GM12873 (cell line): ENCODE results near the gene SIRPB1.

Source experiments
- CTCF ChIP-seq: IDR thresholded peaks from 2 replicates; pipeline ENCODE4 v1.5.1; 2012; ENCODE audit warnings: low read depth, mild to moderate bottlenecking, moderate library complexity, low read length, control low read depth; ENCODE audit not compliant: insufficient read depth; ENCODE audit errors: missing control alignments

Gene SIRPB1

GRCh38 chr20:1618479-1618878 lies 1.3 kb downstream of the SIRPB1 start:
- no peak for TF ChIP-seq CTCF

- no peak for TF ChIP-seq CTCF
Measured at GRCh38 chr20:1616858-1617434, 2.9 kb downstream of the SIRPB1 start.

DNA sequence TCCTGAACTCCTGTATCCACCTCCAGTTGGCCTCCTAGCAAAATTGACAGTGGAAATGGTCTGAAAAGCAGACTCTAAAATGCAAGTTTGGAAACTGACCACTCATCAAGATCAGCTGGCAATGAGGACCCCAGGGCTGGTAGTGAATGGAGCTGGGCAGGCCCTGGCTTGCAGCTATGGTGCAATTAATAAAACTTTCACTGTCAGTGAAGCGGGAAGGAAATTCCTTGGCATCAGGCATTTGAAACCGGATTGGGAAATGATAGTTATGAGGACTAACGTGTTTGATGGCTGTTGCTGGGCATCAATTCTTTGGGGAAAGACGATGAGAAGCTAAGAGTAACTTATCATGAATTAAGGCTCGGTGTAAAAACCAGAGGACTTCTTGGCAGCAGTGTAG lies 19.1 kb downstream of the SIRPB1 start:
- TF ChIP-seq CTCF, result no peak

GRCh38 chr20:1595333-1595732 lies 24.5 kb downstream of the SIRPB1 start:
- TF ChIP-seq CTCF, result no peak

DNA sequence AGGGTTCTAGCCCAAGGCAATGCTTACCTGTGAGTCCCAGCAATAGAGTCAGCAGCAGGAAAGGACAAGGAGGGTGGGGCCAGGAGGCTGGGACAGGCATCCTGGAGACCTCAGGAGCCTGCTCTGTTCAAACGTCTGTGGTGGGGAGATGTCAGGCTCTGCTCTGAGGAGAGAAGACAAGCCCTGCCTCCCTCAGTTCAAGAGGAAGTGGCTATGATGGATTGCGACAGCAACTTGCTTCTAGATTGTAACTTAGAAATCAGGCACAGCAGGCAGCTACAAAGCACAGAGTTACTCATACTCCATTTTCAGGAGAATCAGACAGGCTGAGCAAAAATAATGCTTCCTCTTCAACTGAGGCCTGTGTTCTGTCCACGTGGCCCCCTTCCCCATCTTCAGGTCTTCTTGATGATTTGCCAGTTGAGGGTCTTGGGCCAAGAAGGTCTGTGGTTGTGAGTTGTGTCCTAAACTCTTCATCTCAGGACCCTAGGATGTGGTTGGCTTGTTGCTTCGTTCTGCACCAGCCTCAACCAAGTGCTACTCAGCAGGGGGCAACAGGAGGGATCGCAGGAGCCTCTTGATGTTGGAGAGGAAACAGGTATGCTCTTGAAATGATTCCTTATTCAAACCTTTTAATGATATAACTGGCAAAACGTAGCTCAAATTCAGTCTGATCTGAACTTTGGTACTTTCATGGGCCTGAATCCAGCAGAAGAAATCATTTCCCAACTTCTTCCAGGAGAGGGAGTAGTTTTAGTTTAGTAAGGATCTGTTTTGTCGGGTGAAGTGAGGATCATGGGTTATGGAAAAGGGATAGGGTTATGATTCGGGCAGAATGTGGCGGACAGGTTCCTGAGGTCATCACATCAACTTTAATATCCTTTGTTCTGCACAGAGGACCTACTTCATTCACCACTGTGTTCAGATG lies 31.0 kb downstream of the SIRPB1 start:
- TF ChIP-seq CTCF, result no peak

- TF ChIP-seq CTCF, result no peak
Measured at GRCh38 chr20:1587781-1588532, 31.9 kb downstream of the SIRPB1 start.

- no peak for TF ChIP-seq CTCF
Measured at GRCh38 chr20:1579488-1579887, 40.3 kb downstream of the SIRPB1 start.
